NCI-H1092 (cell line): ENCODE results near the gene HTR3D.
A peak's percentile ranks its signal among the peaks of the same experiment; 100 is the strongest.
"Not testable (repeated sequence)": the region's sequence is repeated elsewhere in the genome, so short reads cannot be mapped to it uniquely, and the experiment has no call there.

Experiments
- DNase-seq: peaks from one replicate; lab custom pipeline; 2025; lab: John Stamatoyannopoulos, UW

HTR3D gene

DNA sequence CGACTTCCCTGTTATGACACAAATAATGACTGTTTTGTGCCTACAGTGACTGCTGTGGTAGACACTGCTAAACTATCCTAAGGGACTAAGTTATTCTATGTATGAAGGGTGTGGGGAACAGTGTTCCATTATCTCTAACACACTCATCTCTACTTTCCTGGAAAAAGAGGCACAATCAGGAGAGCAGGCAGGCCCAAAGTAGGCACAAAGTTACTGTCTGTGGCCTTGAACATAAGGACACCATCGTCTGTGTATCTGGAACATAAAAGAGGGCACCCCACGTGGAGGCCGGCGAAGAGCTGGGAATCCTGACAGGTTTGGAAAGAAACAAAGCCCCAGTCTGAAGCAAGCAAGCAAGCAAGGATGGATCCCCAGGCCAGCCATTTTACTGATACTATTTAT is 15.4 kb upstream of the HTR3D start:
- no peak for DNase-seq

DNA sequence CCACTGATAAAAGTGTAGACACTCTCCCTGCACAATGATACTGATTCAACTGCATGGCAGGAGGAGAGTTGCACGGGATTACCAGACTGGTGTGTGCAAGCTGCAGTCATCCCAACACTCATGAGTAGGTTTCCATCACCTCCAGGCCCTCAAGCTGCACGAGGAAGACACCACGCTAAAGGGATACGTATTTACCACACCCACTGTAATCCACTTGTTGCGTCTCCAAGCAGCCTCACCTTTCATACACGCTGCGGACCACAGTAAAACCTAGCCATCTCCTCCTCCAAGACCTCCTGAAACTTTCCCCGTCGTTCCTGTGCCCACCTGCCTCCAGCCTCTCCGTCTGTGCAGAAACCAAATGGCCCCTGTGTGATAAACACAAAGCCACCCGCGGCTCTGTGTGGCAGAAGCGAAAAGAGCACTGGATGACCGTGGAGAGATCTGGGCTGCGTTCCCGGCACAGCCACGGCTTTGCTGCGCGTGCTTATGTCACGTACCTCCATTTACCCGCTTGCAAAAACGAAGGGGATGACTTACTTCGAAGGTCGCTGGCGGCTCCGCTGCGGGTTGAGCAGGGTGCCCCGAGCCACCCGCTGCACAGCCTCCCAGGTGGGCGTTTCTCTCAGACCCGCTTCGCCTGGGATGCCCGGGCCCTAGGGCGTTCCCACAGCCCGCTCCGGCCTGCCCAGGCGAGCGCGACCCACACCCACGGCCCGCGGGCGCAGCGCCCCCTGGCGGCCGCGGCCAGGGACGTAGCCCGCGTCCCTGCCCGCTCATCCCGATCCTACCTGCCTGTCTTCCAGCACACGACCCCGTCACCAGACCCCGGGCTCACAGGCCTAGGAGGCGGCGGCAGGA is 14.5 kb upstream of the HTR3D start:
- DNase-seq: peak; percentile 50

DNA sequence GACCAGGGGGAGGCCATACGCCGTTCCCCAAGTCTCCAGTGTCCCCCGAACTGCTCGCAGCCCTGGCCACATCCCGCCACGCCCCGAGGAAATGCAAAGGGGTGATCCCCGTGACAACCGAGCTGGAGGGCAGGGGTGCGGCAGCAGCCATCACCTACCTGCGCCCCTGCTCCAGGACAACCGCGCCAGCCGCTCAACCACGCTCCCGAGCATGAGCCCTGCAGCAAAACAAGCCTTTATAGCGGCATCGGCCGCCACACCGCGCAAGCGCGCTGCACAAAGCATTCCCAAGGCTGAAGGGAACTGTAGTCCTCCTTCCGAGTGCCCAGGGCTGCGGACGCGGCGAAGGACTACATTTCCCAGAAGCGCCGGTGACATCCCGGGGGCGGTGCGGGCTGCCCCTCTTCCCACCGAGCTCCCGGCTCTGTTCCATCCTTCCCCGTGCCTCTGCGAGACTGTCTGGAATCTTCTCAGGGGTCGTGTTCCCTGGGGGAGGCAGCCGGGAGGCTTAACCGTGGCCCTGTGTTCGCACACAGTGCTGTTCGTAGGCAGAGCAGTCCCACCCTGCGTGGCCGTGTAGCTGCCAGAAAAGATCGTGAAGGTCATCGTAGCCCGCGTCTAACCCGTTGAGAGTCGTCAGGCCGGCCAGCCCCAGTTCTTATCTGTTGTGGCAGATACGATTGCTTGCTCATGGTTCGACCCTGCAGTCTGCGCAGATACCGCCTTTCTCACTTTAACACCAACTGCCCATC is 13.7 kb upstream of the HTR3D start, which contains the start of gene ABCC5:
Gene ABCC5 (minus strand): TSS at position 213 of the 752 bp plus-strand sequence. CDS start 3,492 bp downstream, outside the sequence.
- peak; percentile 93 for DNase-seq

DNA sequence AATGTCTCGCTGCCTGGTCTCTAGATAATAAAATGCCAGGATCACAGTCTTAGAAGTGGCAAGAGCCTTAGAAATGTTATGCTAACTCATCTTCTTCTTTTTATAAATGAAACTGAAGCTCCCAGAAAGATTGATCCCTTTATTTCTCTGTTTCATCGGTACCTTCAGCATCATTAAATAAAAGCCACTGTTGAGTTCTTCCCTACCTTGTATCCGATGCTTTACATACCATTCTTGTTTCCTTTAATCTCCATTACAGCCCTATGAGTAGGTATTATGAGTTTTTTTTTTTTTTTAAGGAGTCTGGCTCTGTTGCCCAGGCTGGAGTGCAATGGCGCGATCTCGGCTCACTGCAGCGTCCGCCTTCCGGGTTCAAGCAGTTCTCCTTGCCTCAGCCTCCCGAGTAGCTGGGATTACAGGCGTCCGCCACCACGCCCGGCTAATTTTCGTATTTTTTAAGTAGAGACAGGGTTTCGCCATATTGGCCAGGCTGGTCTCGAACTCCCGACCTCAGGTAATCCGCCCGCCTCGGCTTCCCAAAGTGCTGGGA is 13.0 kb upstream of the HTR3D start:
- DNase-seq: no peak

DNA sequence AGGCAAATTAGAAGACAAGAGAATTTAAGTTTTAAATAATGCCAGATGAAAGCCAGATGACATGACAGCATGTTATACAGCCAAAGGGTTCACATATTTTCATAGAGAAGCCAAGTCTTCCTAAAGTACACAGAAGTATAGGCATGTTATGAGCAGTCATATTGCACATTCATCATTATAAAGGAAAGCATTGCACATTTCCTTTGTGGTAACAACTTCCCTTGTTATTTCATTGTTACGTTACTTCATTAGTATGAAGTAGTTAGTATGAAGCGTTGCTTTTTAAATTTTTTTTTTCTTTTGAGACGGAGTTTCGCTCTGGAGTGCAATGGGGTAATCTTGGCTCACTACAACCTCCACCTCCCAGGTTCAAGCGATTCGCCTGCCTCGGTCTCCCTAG is 9.2 kb upstream of the HTR3D start:
- DNase-seq: no peak

DNA sequence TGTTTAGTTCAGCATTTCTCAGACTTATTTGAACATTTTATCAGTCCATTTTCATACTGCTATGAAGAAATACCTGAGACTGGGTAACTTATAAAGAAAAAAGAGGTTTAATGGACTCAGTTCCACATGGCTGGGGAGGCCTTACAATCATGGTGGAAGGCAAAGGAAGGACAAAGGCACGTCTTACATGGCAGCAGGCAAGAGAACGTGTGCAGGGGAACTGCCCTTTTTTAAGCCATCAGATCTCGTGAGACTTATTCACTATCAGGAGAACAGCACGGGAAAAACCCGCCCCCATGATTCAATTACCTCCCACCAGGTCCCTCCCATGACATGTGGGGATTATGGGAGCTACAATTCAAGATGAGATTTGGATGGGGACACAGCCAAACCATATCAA is 6.3 kb upstream of the HTR3D start:
- DNase-seq: not testable (repeated sequence)

DNA sequence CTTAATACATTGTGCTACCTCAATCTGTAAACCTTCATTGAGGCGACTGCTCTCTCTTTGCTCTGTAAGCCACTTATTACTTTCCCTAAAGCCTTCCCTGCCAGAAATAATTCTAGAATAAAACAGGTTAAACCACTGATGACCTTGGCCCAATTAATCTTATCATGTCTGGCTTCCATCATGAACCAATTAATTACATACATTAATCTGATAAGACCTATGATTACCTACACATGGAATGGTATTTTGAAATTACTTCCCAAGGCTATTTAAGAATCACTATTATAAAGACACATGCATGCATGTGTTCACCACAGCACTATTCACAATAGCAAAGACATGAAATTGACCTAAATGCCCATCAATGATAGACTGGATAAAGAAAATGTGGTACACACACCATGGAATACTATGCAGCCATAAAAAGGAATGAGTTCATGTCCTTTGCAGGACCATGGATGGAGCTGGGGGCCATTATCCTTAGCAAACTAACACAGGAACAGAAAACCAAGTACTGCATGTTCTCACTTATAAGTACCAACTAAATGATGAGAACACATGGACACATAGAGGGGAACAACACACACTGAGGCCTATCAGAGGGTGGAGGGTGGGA is 3.2 kb upstream of the HTR3D start:
- not testable (repeated sequence) for DNase-seq

DNA sequence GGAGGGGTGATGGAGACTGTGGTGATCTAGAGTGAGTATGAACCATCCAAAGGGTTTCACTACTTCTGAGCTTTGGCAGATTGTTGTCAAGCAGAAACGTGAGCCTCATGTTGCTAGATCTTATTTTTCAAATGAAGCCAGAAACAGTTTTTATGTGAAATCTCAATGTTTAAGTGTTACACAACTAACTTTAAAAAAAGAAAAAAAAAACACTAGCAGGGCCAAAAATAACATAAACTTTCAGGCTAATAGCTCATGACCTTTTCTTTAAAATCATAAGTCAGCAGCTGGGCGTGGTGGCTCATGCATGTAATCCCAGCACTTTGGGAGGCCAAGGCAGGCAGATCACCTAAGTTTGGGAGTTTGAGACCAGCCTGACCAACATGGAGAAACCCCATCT is 2.1 kb upstream of the HTR3D start:
- DNase-seq: no peak

DNA sequence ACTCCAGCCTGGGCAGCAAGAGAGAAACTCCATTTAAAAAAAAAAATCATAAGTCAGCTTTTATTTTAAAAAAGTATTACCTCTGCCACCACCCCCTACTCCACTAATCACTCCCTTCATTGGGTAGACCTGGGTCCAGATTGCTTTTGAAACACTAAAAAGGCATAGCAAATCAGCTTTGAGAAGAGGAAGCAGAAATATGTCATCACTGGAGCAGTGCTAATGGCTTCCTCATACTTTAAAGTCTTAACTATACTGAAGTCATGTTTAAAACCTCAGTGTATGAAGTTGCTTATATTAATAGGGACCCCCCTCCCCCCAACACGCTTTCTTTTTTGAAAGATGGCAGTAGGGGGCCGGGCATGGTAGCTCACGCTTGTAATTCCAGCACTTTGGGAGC is 1.0 kb upstream of the HTR3D start:
- no peak for DNase-seq

DNA sequence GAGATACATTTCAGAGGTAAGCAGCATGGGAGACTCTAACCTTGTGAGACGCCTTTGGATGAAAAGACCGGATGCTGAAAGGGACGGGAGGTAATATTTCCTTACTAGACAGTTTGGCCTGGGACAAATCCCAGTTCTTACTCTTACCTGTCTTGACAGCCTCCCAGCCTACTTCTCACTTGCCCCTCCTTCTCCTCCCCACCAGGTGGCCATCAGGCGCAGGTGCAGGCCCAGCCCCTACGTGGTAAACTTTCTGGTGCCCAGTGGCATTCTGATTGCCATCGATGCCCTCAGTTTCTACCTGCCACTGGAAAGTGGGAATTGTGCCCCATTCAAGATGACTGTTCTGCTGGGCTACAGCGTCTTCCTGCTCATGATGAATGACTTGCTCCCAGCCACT is 6.3 kb downstream of the HTR3D start:
- DNase-seq: no peak

DNA sequence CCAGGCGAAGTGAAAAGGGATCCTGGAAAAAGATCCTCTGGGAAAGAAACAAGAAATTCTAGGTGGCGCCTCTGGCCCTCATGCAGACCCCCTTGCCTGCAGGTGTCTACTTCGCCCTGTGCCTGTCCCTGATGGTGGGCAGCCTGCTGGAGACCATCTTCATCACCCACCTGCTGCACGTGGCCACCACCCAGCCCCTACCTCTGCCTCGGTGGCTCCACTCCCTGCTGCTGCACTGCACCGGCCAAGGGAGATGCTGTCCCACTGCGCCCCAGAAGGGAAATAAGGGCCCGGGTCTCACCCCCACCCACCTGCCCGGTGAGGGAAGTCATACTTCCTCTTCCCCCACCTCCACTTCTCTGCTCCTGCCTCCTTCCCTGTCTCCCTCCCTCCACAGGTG is 6.8 kb downstream of the HTR3D start:
- not testable (repeated sequence) for DNase-seq

DNA sequence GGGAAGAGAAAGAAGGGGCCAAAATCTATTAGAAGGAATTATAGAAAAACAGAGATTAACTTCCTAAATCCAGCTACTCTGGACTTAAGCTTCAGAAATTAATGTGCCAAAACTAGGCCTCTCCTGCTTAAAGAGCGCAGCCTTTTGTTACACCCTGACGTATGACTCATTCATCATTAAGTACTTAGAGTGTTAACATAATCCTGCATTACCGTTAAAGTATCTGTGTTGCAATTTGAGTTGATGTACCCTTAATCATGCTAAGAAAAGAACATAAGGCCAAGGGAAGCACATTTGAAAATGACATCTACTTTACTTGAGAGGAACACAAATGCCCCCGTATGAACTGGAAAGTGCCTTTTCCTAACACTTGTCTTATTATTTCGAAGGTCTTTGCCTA is 7.9 kb downstream of the HTR3D start:
- no peak for DNase-seq

DNA sequence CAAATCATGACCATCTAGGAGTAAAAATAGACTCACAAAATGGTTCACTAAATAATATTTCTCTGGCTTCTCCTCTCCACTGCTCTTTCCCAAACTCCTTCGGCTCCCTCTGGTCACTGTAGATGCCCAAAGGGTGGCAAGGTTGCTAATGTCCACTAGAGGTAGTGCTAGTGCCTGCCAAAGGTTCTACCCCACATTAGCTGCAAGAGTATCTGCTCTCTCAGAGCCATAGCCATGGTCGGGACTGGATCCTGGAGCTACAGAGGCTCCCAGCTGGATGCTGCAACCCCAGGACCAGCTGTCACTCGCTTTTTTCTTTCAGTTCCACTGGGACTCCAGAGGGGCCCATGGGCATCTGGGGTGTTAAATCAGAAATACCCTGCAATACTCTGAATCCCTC is 8.5 kb downstream of the HTR3D start:
- no peak for DNase-seq

DNA sequence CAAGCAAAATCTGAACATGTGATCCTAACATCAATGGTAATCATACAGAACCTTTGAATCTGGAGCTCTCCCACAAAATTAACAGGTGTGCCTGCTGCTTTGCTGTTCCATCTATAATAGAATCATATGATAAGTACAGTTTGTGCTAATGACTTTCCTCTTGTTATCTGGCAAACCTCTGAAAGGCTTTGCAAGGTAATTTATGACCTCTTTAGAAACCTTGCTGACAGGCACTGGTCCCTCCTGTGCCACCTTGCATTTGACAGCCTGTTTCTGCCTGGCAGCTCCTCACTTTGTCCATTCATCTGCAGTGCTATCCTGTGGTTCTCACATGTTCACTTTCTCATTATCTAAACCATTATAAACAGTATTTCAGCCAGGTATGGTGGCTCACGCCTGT is 11.1 kb downstream of the HTR3D start:
- no peak for DNase-seq

DNA sequence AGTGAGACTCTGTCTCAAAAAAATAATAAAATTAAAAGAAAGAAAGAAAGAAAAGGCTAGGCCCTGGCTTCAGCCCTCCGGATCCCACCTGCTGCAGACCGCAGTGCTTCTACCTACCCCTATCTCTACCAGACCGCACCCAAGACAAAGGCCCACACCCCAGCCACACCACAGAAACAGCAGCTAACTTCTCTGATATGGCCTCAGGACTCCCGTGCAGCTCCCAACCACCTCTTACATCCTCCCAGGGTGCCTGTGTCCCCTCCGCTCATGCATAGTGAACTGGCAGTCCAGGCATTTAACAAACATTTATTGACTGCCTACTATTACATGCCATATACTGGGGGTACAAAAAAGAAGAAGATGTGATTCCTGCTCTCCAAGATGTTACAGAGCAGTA is 14.5 kb downstream of the HTR3D start:
- no peak for DNase-seq

DNA sequence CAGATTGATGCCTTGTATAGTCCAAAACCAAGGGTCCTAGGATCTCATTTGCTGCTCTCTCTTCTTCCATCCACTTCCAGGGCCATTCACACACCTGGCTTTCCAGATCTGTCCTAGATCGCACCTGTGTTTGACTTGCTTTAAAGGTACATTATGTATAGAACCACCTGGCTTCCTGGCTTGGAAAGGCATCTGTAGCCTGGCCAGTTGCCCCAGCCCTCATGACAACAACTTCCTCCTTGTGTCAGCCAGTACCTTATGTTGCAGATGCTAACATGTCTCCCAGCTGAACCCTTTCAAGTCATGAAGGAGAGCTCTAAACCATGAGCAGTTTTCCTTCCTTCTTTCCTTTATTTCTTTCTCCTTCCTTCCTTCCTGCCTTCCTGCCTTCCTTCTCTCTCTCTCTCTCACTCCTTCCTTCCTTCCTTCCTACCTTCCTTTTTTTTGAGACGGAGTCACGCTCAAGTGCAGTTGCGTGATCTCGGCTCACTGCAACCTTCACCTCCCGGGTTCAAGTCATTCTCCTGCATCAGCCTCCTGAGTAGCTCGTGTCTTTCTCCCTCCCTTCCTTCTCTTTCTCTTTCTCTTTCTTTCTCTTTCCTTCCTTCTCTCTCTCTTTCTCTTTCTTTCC is 18.8 kb downstream of the HTR3D start:
- DNase-seq: no peak

DNA sequence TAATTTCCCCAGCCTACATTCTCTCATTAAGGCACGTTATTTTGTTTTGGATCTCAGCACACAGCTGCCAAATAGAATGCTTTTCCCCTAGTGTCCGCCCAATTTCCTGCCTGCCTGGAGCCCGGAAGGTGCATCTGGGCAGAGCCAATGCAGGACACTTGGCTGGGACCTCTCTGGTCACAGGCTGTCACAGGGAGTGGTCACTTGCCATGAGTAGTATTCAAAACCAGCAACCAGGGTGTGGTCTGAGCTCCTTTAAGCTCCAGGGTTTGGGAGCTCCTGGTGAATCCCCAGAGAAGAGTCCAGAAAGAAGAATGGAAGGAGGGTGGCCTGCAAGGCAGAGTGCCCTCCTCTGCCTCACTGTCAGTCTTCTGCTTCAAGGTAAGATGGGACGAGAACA is 21.2 kb downstream of the HTR3D start, which contains the start of gene HTR3C:
Gene HTR3C (plus strand): TSS at position 281 of the 400 bp plus-strand sequence. CDS start 34 bp downstream, at position 315.
- no peak for DNase-seq

DNA sequence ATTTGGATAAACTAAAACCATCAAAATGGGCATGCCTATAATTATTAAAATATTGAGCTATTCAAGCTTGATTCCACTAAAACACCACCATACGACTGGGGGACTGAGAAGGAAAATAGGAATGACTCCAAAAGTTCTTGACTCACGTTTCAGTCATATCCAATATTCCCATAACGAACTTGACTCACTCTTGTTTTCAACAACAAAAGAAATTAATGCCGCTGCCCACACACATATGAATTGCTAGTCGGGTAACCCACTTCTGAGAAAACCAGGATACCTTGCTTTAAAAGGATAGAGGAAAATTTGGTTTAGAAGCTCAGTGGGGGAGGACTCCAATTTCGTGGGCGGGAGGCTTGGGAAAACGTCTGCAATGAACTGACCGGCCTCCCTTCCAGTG is 26.5 kb downstream of the HTR3D start:
- DNase-seq: no peak

DNA sequence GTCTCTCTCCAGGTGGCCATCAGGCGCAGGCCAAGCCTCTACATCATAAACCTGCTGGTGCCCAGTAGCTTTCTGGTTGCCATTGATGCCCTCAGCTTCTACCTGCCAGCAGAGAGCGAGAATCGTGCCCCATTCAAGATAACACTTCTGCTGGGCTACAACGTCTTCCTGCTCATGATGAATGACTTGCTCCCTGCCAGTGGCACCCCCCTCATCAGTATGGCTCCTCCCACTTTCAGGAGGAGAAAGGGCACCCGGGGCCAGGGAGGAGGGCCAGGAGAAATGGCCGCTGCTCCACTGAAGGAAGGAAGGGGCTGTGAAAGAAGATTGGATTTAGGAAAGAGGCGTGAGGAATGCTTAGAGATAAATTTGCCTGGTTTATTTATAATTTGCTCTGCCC is 27.9 kb downstream of the HTR3D start:
- no peak for DNase-seq

DNA sequence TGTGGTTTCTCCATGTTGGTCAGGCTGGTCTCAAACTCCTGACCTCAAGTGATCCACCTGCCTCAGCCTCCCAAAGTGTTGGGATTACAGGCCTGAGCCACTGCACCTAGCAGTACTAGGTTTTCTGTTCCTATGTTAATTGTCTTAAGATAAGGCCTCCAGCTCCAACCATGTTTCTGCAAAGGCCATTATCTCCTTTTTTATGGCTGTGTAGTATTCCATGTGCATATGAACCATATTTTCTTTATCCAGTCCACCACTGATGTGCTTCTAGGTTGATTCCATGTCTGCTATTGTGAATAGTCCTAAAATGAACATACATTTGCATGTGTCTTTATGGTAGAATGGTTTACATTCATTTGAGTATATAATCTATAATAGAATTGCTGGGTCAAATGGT is 31.1 kb downstream of the HTR3D start:
- DNase-seq: no peak

DNA sequence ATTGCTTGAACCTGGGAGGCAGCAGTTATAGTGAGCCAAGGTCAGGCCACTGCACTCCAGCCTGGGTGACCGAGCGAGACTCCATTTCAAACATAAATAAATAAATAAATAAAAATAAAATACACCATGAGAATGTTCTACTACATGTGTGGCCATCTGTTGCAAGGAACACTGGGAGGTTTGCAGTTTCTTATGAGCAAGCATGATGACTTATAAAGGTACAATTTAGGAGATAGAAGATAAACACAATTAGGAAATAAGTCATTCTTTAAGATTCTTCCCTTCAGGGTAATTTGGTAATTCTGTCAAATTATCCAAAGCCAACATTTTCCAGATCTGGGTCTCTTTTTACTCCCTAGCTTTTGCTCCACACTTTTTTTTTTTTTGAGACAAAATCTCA is 34.7 kb downstream of the HTR3D start:
- no peak for DNase-seq

DNA sequence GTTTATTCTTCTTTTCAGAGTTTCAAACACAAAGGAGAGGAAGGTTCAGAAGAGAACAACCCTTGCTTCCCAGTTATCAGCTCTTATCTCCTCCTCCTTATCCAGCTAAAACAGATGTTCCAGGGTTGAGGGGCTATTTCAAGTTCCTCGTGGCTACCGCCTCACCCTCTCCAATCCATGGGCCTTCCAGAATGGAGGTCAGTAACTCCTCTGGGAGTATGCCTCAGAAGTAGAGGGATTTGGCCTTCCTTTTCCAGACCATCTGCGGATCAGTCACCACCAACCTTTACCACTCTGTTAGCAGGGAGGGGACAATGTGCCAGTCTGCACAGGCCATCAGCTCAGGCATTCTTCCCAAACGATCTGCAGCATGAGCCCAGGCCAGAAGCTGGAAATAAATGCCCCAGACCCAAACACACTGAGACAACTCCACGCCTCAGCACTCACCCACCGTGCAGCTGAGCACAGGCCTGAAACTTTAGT is 36.1 kb downstream of the HTR3D start:
- no peak for DNase-seq
